ENCODE results near the gene CT47C1.

Gene CT47C1

GRCh38 chrX:119101168-119101567 lies 28.4 kb downstream of the CT47C1 start:
- Histone ChIP-seq H3K4me2 (ENCODE audit: low read length) (no peak overlapping the region), H3K4me1 (ENCODE audit: insufficient read depth, low read length, severe bottlenecking) (no peaks in the 10 kb centered on the region), H3K27me3 (ENCODE audit: insufficient read depth, low read length) (no peaks in the 10 kb centered on the region), H3K9me3 (ENCODE audit: low read length) (no peaks in the 10 kb centered on the region), H3K9ac (ENCODE audit: low read length) (no peak overlapping the region), H3K4me3 (ENCODE audit: low read depth, low read length, poor library complexity, severe bottlenecking) (no peak overlapping the region), H4K20me1 (ENCODE audit: insufficient read depth, low read length) (no peaks in the 10 kb centered on the region), H3F3A (ENCODE audit: insufficient read depth, low read length) (no peaks in the 10 kb centered on the region), H3K9me2 (ENCODE audit: low read depth, low read length) (no peaks in the 10 kb centered on the region), H3K79me2 (ENCODE audit: insufficient read depth, low read length) (no peaks in the 10 kb centered on the region), H2AFZ (ENCODE audit: low read length) (no peak overlapping the region), H3K27ac (ENCODE audit: low read depth, low read length, poor library complexity, severe bottlenecking) (no peak overlapping the region), H3K36me3 (ENCODE audit: insufficient read depth, low read length) (no peaks in the 10 kb centered on the region)
- TF ChIP-seq CTCF (IDR thresholded peaks at IDR 0.05; ENCODE audit: low read length) (no peak), EZH2 (IDR thresholded peaks at IDR 0.05; ENCODE audit: borderline replicate concordance, low read length) (no peak)

GRCh38 chrX:119105826-119106225 lies 33.0 kb downstream of the CT47C1 start:
- H3K4me3 ChIP-seq (ENCODE audit: low read depth, low read length, poor library complexity, severe bottlenecking), result no peak overlapping the region
- H3K36me3 ChIP-seq (ENCODE audit: insufficient read depth, low read length), result no peaks in the 10 kb centered on the region
- H4K20me1 ChIP-seq (ENCODE audit: insufficient read depth, low read length), result no peaks in the 10 kb centered on the region
- H3K9me3 ChIP-seq (ENCODE audit: low read length), result no peaks in the 10 kb centered on the region
- H3K9ac ChIP-seq (ENCODE audit: low read length), result no peak overlapping the region
- H2AFZ ChIP-seq (ENCODE audit: low read length), result no peak overlapping the region
- TF ChIP-seq EZH2 (IDR thresholded peaks at IDR 0.05; ENCODE audit: borderline replicate concordance, low read length) (no peak), CTCF (IDR thresholded peaks at IDR 0.05; ENCODE audit: low read length) (no peak)
- H3K9me2 ChIP-seq (ENCODE audit: low read depth, low read length), result no peaks in the 10 kb centered on the region
- H3K79me2 ChIP-seq (ENCODE audit: insufficient read depth, low read length), result no peaks in the 10 kb centered on the region
- H3K4me2 ChIP-seq (ENCODE audit: low read length), result no peak overlapping the region
- no peaks in the 10 kb centered on the region for H3F3A ChIP-seq (ENCODE audit: insufficient read depth, low read length)
- no peak overlapping the region for H3K27ac ChIP-seq (ENCODE audit: low read depth, low read length, poor library complexity, severe bottlenecking)
- no peaks in the 10 kb centered on the region for H3K4me1 ChIP-seq (ENCODE audit: insufficient read depth, low read length, severe bottlenecking)
- no peaks in the 10 kb centered on the region for H3K27me3 ChIP-seq (ENCODE audit: insufficient read depth, low read length)

GRCh38 chrX:119107206-119107605 lies 34.4 kb downstream of the CT47C1 start:
- Histone ChIP-seq H3K27ac (ENCODE audit: low read depth, low read length, poor library complexity, severe bottlenecking) (no peak overlapping the region), H3K9me2 (ENCODE audit: low read depth, low read length) (no peaks in the 10 kb centered on the region), H3K4me2 (ENCODE audit: low read length) (no peak overlapping the region), H4K20me1 (ENCODE audit: insufficient read depth, low read length) (no peaks in the 10 kb centered on the region), H3F3A (ENCODE audit: insufficient read depth, low read length) (no peaks in the 10 kb centered on the region), H2AFZ (ENCODE audit: low read length) (no peak overlapping the region), H3K36me3 (ENCODE audit: insufficient read depth, low read length) (no peaks in the 10 kb centered on the region), H3K4me1 (ENCODE audit: insufficient read depth, low read length, severe bottlenecking) (no peaks in the 10 kb centered on the region), H3K4me3 (ENCODE audit: low read depth, low read length, poor library complexity, severe bottlenecking) (no peak overlapping the region), H3K9me3 (ENCODE audit: low read length) (no peaks in the 10 kb centered on the region), H3K79me2 (ENCODE audit: insufficient read depth, low read length) (no peaks in the 10 kb centered on the region), H3K9ac (ENCODE audit: low read length) (no peak overlapping the region), H3K27me3 (ENCODE audit: insufficient read depth, low read length) (no peaks in the 10 kb centered on the region)
- TF ChIP-seq CTCF (IDR thresholded peaks at IDR 0.05; ENCODE audit: low read length) (no peak), EZH2 (IDR thresholded peaks at IDR 0.05; ENCODE audit: borderline replicate concordance, low read length) (no peak)
